Activated CD8-positive, alpha-beta T cell treated with anti-CD3 and anti-CD28 coated beads for 36 hours (primary cell): Measurements from ENCODE around the gene GINS3. TPM values are rescaled to one million over a fixed set of nuclear protein-coding genes. Genes with fewer than 3 reads are reported as not detected.
A peak's percentile ranks its signal among the peaks of the same experiment; 100 is the strongest.

ENCODE experiments used
- ATAC-seq: fragments of 200-7000 bp; cut with Tn5 transposase; one replicate; pipeline ENCODE4 v1.10.0; 2021; ENCODE audit warnings: mild to moderate bottlenecking, moderate library complexity
- CTCF ChIA-PET: fragments of 350-600 bp; sonication (Branson Sonifier 250); formaldehyde crosslinking; loops from one replicate; lab custom pipeline; 2021; ENCODE audit warnings: antibody characterized with exemption; lab: Charles Lee
- POLR2A ChIA-PET: fragments of 350-600 bp; sonication (Branson Sonifier 250); formaldehyde crosslinking; loops from one replicate; lab custom pipeline; 2021; ENCODE audit warnings: antibody characterized with exemption; lab: Charles Lee
- DNase-seq: peaks from one replicate; pipeline ENCODE4 v3.0.0-alpha.2; 2020
- H3K27ac Mint-ChIP-seq: one replicate; pipeline ENCODE4 v1.8.0; 2021; ENCODE audit warnings: mild to moderate bottlenecking, mixed read lengths
- H3K27me3 Mint-ChIP-seq: one replicate; pipeline ENCODE4 v1.8.0; 2021; ENCODE audit warnings: mixed read lengths
- H3K36me3 Mint-ChIP-seq: one replicate; pipeline ENCODE4 v1.8.0; 2021; ENCODE audit warnings: low read depth, mixed read lengths
- H3K4me1 Mint-ChIP-seq: one replicate; pipeline ENCODE4 v1.8.0; 2021; ENCODE audit warnings: low read depth, mixed read lengths
- H3K4me3 Mint-ChIP-seq: one replicate; pipeline ENCODE4 v1.8.0; 2021; ENCODE audit warnings: mild to moderate bottlenecking, moderate library complexity, mixed read lengths
- H3K9me3 Mint-ChIP-seq: one replicate; pipeline ENCODE4 v1.8.0; 2021; ENCODE audit warnings: mixed read lengths
- intact Hi-C: fragments of 100-400 bp; cut with micrococcal nuclease; formaldehyde crosslinking; loops from one replicate; pipeline ENCODE4 v1.10.0; 2022
- total RNA-seq, 2 experiments: library from RNA; stranded (reverse); gene quantifications; one replicate each; pipeline ENCODE4 v1.2.3, GENCODE V29; 2021
- TF ChIP-seq, protein P1 (sequence below): fragments of 200-600 bp; IDR thresholded peaks from one replicate; pipeline ENCODE4 v1.8.0; 2022; ENCODE audit warnings: antibody characterized with exemption, mild to moderate bottlenecking

The GINS3 gene
- total RNA-seq, 2 experiments from 2014 or later = 16.0 to 18.1 TPM

DNA sequence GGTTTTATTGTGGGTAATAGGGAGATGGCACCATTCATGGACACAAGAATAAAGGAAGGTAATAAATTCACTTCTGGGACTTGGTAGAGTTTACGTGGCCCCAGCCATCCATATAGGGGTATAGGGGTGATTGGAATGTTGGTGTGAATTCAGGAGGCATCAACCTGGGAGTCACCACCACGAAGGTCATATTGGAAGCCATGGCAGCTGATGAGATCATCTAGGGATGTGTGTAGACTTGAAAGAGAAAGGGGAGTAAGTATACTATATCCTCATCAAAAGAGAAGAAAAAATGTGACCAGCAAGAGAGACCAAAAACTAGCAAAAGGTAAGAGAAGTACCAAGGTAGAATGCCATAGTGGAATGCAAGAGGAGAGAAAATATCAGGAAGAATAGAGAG lies 26.6 kb upstream of the GINS3 start:
- Mint-ChIP-seq H3K36me3 (no peaks in the 10 kb centered on the region), H3K27ac (no peak overlapping the region)
- TF ChIP-seq, protein P1, sequence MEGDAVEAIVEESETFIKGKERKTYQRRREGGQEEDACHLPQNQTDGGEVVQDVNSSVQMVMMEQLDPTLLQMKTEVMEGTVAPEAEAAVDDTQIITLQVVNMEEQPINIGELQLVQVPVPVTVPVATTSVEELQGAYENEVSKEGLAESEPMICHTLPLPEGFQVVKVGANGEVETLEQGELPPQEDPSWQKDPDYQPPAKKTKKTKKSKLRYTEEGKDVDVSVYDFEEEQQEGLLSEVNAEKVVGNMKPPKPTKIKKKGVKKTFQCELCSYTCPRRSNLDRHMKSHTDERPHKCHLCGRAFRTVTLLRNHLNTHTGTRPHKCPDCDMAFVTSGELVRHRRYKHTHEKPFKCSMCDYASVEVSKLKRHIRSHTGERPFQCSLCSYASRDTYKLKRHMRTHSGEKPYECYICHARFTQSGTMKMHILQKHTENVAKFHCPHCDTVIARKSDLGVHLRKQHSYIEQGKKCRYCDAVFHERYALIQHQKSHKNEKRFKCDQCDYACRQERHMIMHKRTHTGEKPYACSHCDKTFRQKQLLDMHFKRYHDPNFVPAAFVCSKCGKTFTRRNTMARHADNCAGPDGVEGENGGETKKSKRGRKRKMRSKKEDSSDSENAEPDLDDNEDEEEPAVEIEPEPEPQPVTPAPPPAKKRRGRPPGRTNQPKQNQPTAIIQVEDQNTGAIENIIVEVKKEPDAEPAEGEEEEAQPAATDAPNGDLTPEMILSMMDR = no peak

DNA sequence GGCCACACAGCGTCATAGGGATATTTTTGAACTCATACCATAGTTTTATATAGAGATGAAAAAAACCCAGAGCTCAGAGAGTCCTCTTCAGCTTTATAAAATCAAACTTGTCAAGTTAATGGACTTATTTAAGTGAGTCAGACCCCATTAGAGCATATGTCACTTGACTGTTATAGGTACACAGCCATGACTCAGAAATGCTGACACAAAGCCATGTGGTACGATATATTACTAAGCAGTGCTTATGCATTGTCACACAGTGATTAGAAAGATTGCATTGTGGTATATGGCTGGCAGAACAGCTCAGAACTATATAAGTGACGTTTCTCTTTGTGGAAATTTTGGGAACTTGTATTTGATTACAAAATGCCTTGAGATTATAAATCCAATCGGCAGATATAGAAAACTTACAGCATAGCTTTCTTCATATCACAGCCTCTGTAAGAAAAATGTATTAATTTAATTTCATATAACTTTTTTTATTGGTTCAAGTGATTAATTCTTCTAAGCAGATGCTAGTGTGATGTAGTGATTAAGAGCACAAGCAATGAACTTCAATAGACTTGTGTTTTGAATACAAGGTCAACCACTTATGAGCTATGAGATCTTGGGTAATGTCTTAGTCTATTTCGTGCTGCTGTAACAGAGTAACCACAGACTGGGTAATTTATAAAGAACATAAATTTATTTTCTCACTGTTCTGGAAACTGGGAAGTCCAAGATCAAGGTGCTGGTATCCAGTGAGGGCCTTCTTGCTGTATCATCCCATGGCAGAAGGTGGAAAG lies 25.8 kb upstream of the GINS3 start:
- peaks cover 22% of the 10 kb centered on the region for H3K27me3 Mint-ChIP-seq
- H3K4me3 Mint-ChIP-seq = no peak overlapping the region
- H3K36me3 Mint-ChIP-seq = no peaks in the 10 kb centered on the region
- ATAC-seq = peak; percentile 64
- intact Hi-C loops = no loop called here
- H3K4me1 Mint-ChIP-seq = no peaks in the 10 kb centered on the region
- H3K9me3 Mint-ChIP-seq = peaks cover 1% of the 10 kb centered on the region
- no peak overlapping the region for H3K27ac Mint-ChIP-seq
- CTCF ChIA-PET = interaction anchor here (0.9 to 1.3 kb wide), 2 partner anchors 30 kb away, joined by 4 to 5 read pairs; no protein-coding TSS in a partner anchor
- no peak for DNase-seq
- TF ChIP-seq, protein P1 = no peak
- POLR2A ChIA-PET = no interaction called here

More for the DNA sequence above, 26.6 kb upstream of the GINS3 start:
- no peak overlapping the region for H3K4me3 Mint-ChIP-seq
- ChIA-PET CTCF (interaction anchor here (0.9 kb wide), 1 partner anchor 29 kb away, joined by 4 read pairs; no protein-coding TSS in a partner anchor), POLR2A (interaction anchor here (0.8 kb wide), 1 partner anchor 107 kb away, joined by 3 read pairs; no protein-coding TSS in a partner anchor)
- no peak for ATAC-seq
- H3K9me3 Mint-ChIP-seq = peaks cover 6% of the 10 kb centered on the region
- peaks cover 26% of the 10 kb centered on the region for H3K27me3 Mint-ChIP-seq
- no peaks in the 10 kb centered on the region for H3K4me1 Mint-ChIP-seq
- no peak for DNase-seq
- intact Hi-C loops = no loop called here

DNA sequence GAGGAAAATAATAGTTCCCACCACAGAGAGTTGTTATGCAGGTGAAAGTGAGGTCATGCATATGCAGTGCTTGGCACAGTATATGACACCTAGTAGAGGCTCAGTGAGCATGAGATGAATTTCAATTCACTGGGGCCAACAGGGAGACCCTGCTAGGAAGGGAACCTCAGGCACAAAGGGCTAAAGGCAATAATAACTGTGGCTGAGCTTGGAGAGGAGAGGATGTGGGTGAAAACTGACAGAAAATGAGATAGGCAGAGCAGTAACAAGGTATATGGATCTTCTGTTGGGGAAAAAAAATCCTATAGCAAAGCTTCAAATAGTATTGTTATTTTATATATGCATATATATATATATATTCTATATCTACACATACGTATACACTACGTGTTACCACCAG lies 25.0 kb upstream of the GINS3 start:
- intact Hi-C loops = no loop called here
- TF ChIP-seq, protein P1 = no peak
- Mint-ChIP-seq H3K4me3 (no peak overlapping the region), H3K9me3 (no peaks in the 10 kb centered on the region), H3K27me3 (peaks cover 29% of the 10 kb centered on the region), H3K27ac (no peak overlapping the region), H3K4me1 (no peaks in the 10 kb centered on the region), H3K36me3 (no peaks in the 10 kb centered on the region)
- ATAC-seq (no peak), DNase-seq (no peak)
- CTCF ChIA-PET = interaction anchor here (1.3 kb wide), 1 partner anchor 31 kb away, joined by 5 read pairs; no protein-coding TSS in a partner anchor
- POLR2A ChIA-PET = no interaction called here

DNA sequence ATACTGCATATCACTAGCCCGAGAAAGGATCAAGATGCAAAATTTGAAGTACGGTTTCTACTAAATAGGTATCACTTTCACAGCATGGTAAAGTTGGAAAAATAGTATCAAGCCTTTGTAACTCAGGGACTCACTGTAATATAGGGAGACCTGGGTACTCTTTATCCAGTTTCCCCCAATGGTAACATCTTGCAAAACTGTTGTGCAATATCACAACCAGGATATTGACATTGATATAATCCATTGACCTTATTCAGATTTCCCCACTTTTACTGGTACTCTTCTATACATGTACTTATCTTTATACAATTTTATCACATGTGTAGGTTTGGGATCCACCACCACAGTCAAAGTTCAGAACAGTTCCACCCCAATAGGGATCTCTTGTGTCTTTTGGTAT lies 20.4 kb upstream of the GINS3 start:
- intact Hi-C loops = no loop called here
- Mint-ChIP-seq H3K27me3 (peaks cover 22% of the 10 kb centered on the region), H3K36me3 (no peaks in the 10 kb centered on the region), H3K4me1 (no peaks in the 10 kb centered on the region), H3K9me3 (no peaks in the 10 kb centered on the region), H3K27ac (no peak overlapping the region), H3K4me3 (no peak overlapping the region)
- TF ChIP-seq, protein P1 = no peak
- ChIA-PET POLR2A (no interaction called here), CTCF (interaction anchor here (0.7 kb wide), 1 partner anchor 114 kb away, joined by 3 read pairs; no protein-coding TSS in a partner anchor)
- DNase-seq (no peak), ATAC-seq (no peak)

DNA sequence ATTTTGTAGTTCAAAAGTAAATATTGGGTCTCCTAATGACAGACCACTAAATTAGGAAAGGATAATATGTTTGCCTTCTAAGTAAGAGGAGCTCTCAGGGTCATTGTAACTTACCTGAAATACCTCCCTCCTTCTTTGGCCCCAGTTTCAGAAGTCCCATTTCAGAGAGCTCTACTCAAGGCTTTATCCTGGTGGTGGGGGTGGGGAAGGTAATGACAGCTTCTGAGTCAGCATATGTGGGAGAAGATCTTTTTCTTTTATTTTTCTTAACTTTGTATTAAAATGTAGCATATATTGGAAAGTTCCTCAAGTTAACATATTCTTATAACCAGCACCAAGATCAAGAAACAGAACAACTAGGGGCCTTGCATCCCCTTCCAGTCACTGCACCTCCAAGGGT lies 16.9 kb upstream of the GINS3 start:
- ATAC-seq (no peak), DNase-seq (no peak)
- no peak overlapping the region for H3K27ac Mint-ChIP-seq
- H3K4me1 Mint-ChIP-seq = no peaks in the 10 kb centered on the region
- H3K36me3 Mint-ChIP-seq = no peaks in the 10 kb centered on the region
- H3K27me3 Mint-ChIP-seq = peaks cover 15% of the 10 kb centered on the region
- H3K9me3 Mint-ChIP-seq = no peaks in the 10 kb centered on the region
- H3K4me3 Mint-ChIP-seq = no peak overlapping the region
- ChIA-PET POLR2A (no interaction called here), CTCF (interaction anchor here (3.0 kb wide), 1 partner anchor 38 kb away, joined by 14 read pairs; no protein-coding TSS in a partner anchor)
- intact Hi-C loops = no loop called here
- TF ChIP-seq, protein P1 = no peak
